ENCODE results near the gene IL12RB2. TPM values are rescaled to one million over a fixed set of nuclear protein-coding genes. Genes with fewer than 3 reads are reported as not detected.

IL12RB2 gene
- total and polyA plus RNA-seq, 2 donors (not counting 3 experiments of a cell fraction or from before 2014, with no cell fraction given): 0.42 TPM; not detected in 1

- intact Hi-C loops (cut with micrococcal nuclease): loop anchor here (5.0 kb wide), 1 partner anchor 173 kb away; no protein-coding TSS in a partner anchor
Observed at GRCh38 chr1:67405473-67406245, 98.0 kb downstream of the IL12RB2 start.

More at GRCh38 chr1:67405473-67406245, 98.0 kb downstream of the IL12RB2 start:
- Histone ChIP-seq H3K4me1 (ENCODE audit: control insufficient read depth, extremely low read depth, insufficient read depth, low read length) (no peaks in the 10 kb centered on the region), H3K27me3 (ENCODE audit: control insufficient read depth in 2 of 2, insufficient read depth in 2 of 2, low read length in 2 of 2) (no peaks in the 10 kb centered on the region), H3K4me2 (ENCODE audit: insufficient read depth, low read length) (no peak overlapping the region), H3K9me1 (replicated peaks; ENCODE audit: control insufficient read depth, extremely low read depth, insufficient read depth, low read length) (no peaks in the 10 kb centered on the region), H3K9me3 (replicated peaks; ENCODE audit: control insufficient read depth, insufficient read depth, low read length) (no peaks in the 10 kb centered on the region), H4K20me1 (replicated peaks; ENCODE audit: control insufficient read depth, extremely low read depth, insufficient read depth, low read length) (no peaks in the 10 kb centered on the region), H3K9ac (replicated peaks; ENCODE audit: extremely low read depth, insufficient read depth, low read length) (no peak overlapping the region), H3K36me3 (ENCODE audit: control insufficient read depth in 2 of 2, extremely low read depth in 1 of 2, insufficient read depth in 2 of 2, low read length in 2 of 2) (peaks cover 0 to 8% of the 10 kb centered on the region in 2 experiments), H3K4me3 (replicated peaks in 1 of 3; ENCODE audit: insufficient read depth in 1 of 3, low read depth in 1 of 3, low read length in 3 of 3) (no peak overlapping the region), H3K79me2 (ENCODE audit: control insufficient read depth, insufficient read depth, low read length) (peaks cover 3% of the 10 kb centered on the region), H3K27ac (ENCODE audit: insufficient read depth, low read depth, low read length) (no peak overlapping the region), H2AFZ (ENCODE audit: low read depth, low read length) (no peak overlapping the region)
- BruUV-seq (replicated peaks): no TSS peak
- TF ChIP-seq MAX (IDR thresholded peaks at IDR 0.05; ENCODE audit: insufficient read depth, insufficient read length) (no peak), POLR2A (IDR thresholded peaks at IDR 0.05; ENCODE audit: low read depth, low read length) (no peak), GATA2 (IDR thresholded peaks at IDR 0.05; ENCODE audit: insufficient read depth, insufficient read length, low read depth, low read length) (no peak), FOS (IDR thresholded peaks at IDR 0.05; ENCODE audit: borderline replicate concordance, insufficient read depth, low read length) (no peak), EZH2 (IDR thresholded peaks at IDR 0.05; ENCODE audit: borderline replicate concordance, low read depth, low read length, severe bottlenecking) (no peak), POLR2AphosphoS5 (IDR thresholded peaks at IDR 0.05; ENCODE audit: insufficient read depth, low read depth, low read length) (no peak), MYC (IDR thresholded peaks at IDR 0.05; ENCODE audit: low read depth, low read length) (no peak), CTCF (IDR thresholded peaks at IDR 0.05; ENCODE audit: extremely low read depth in 1 of 2, insufficient read depth in 1 of 2, low read depth in 1 of 2, low read length in 2 of 2) (no peak), JUN (IDR thresholded peaks at IDR 0.05; ENCODE audit: borderline replicate concordance, insufficient read depth, insufficient read length, low read depth) (no peak)
- ChIA-PET POLR2A (no interaction called here), CTCF (no interaction called here)
- no peak for DNase-seq (ENCODE audit: low read depth, low spot score)
- no peak for FAIRE-seq
- dilution Hi-C loops (cut with MboI; ENCODE audit: extremely low pct_ligation_motif_present, low sequenced_read_pairs): no loop called here

Data from endothelial cell of umbilical vein (primary cell).